ENCODE data around the gene ARHGAP15. TPM values are rescaled to one million over a fixed set of nuclear protein-coding genes. Genes with fewer than 3 reads are reported as not detected.

Gene ARHGAP15
- total and polyA plus RNA-seq, 2 experiments from 2014 or later: not detected

- Histone ChIP-seq H3K9me3 (ENCODE audit: low read depth) (no peaks in the 10 kb centered on the region), H3F3A (ENCODE audit: insufficient read depth) (no peaks in the 10 kb centered on the region), H3K27ac (no peak overlapping the region), H2AFZ (no peak overlapping the region), H3K4me3 (no peak overlapping the region), H3K36me3 (ENCODE audit: low read depth) (no peaks in the 10 kb centered on the region), H3K79me2 (ENCODE audit: insufficient read depth) (no peaks in the 10 kb centered on the region), H3K9me2 (ENCODE audit: insufficient read depth) (no peaks in the 10 kb centered on the region), H3K9ac (no peak overlapping the region), H3K4me1 (ENCODE audit: insufficient read depth) (no peaks in the 10 kb centered on the region), H3K27me3 (replicated peaks; ENCODE audit: insufficient read depth) (no peaks in the 10 kb centered on the region), H4K20me1 (ENCODE audit: insufficient read depth) (no peaks in the 10 kb centered on the region), H3K4me2 (ENCODE audit: unreplicated experiment) (no peak overlapping the region)
- in situ Hi-C loops (cut with MboI): no loop called here
- 68 to 69% methylated on average over 5 of the region's 5 CpGs for WGBS, 2 experiments (ENCODE audit: low coverage in 1 of 2, low lambda C conversion rate in 2 of 2, missing lambda C conversion rate in 2 of 2)
- DNase-seq: no peak
- no peak for TF ChIP-seq EZH2 (IDR thresholded peaks at IDR 0.05; ENCODE audit: insufficient read depth, poor library complexity, severe bottlenecking)
- no peak for TF ChIP-seq EZH2phosphoT487 (IDR thresholded peaks at IDR 0.05; ENCODE audit: insufficient read depth, low read depth)
These were observed 516.9 kb downstream of the ARHGAP15 start for GRCh38 chr2:143645921-143646645.

- no peaks in the 10 kb centered on the region for H3K79me2 ChIP-seq (ENCODE audit: insufficient read depth)
- no peak overlapping the region for H3K4me3 ChIP-seq
- no peak for DNase-seq
- no peaks in the 10 kb centered on the region for H3K9me2 ChIP-seq (ENCODE audit: insufficient read depth)
- no peak overlapping the region for H3K27ac ChIP-seq
- in situ Hi-C loops (cut with MboI): no loop called here
- no peak overlapping the region for H3K4me2 ChIP-seq (ENCODE audit: unreplicated experiment)
- no peaks in the 10 kb centered on the region for H4K20me1 ChIP-seq (ENCODE audit: insufficient read depth)
- H3F3A ChIP-seq (ENCODE audit: insufficient read depth): no peaks in the 10 kb centered on the region
- TF ChIP-seq EZH2phosphoT487 (IDR thresholded peaks at IDR 0.05; ENCODE audit: insufficient read depth, low read depth) (no peak), EZH2 (IDR thresholded peaks at IDR 0.05; ENCODE audit: insufficient read depth, poor library complexity, severe bottlenecking) (no peak)
- no peaks in the 10 kb centered on the region for H3K4me1 ChIP-seq (ENCODE audit: insufficient read depth)
- no peaks in the 10 kb centered on the region for H3K27me3 ChIP-seq (replicated peaks; ENCODE audit: insufficient read depth)
- no peaks in the 10 kb centered on the region for H3K9me3 ChIP-seq (ENCODE audit: low read depth)
- WGBS, 2 experiments (ENCODE audit: low coverage in 1 of 2, low lambda C conversion rate in 2 of 2, missing lambda C conversion rate in 2 of 2): 39 to 47% methylated on average over 4 of the region's 4 CpGs
- no peak overlapping the region for H2AFZ ChIP-seq
- no peaks in the 10 kb centered on the region for H3K36me3 ChIP-seq (ENCODE audit: low read depth)
- no peak overlapping the region for H3K9ac ChIP-seq
These were observed 520.1 kb downstream of the ARHGAP15 start for GRCh38 chr2:143649226-143649740.

GRCh38 chr2:143652692-143653091 lies 523.5 kb downstream of the ARHGAP15 start:
- in situ Hi-C loops (cut with MboI): no loop called here
- no peaks in the 10 kb centered on the region for H3K9me2 ChIP-seq (ENCODE audit: insufficient read depth)
- H3K79me2 ChIP-seq (ENCODE audit: insufficient read depth): no peaks in the 10 kb centered on the region
- no peak overlapping the region for H3K4me2 ChIP-seq (ENCODE audit: unreplicated experiment)
- no peak for DNase-seq
- TF ChIP-seq EZH2phosphoT487 (IDR thresholded peaks at IDR 0.05; ENCODE audit: insufficient read depth, low read depth) (no peak), EZH2 (IDR thresholded peaks at IDR 0.05; ENCODE audit: insufficient read depth, poor library complexity, severe bottlenecking) (no peak)
- H4K20me1 ChIP-seq (ENCODE audit: insufficient read depth): no peaks in the 10 kb centered on the region
- no peaks in the 10 kb centered on the region for H3K9me3 ChIP-seq (ENCODE audit: low read depth)
- H3K27ac ChIP-seq: no peak overlapping the region
- H3K4me1 ChIP-seq (ENCODE audit: insufficient read depth): no peaks in the 10 kb centered on the region
- H3F3A ChIP-seq (ENCODE audit: insufficient read depth): no peaks in the 10 kb centered on the region
- H3K36me3 ChIP-seq (ENCODE audit: low read depth): no peaks in the 10 kb centered on the region
- no peaks in the 10 kb centered on the region for H3K27me3 ChIP-seq (replicated peaks; ENCODE audit: insufficient read depth)
- no peak overlapping the region for H2AFZ ChIP-seq
- no peak overlapping the region for H3K9ac ChIP-seq
- H3K4me3 ChIP-seq: no peak overlapping the region

GRCh38 chr2:143668234-143668633 lies 539.0 kb downstream of the ARHGAP15 start:
- Histone ChIP-seq H3K4me2 (ENCODE audit: unreplicated experiment) (no peak overlapping the region), H3F3A (ENCODE audit: insufficient read depth) (no peaks in the 10 kb centered on the region), H3K9me3 (ENCODE audit: low read depth) (no peaks in the 10 kb centered on the region), H4K20me1 (ENCODE audit: insufficient read depth) (no peaks in the 10 kb centered on the region), H3K27ac (no peak overlapping the region), H3K27me3 (replicated peaks; ENCODE audit: insufficient read depth) (no peaks in the 10 kb centered on the region), H3K9ac (no peak overlapping the region), H3K79me2 (ENCODE audit: insufficient read depth) (no peaks in the 10 kb centered on the region), H3K9me2 (ENCODE audit: insufficient read depth) (no peaks in the 10 kb centered on the region), H3K36me3 (ENCODE audit: low read depth) (no peaks in the 10 kb centered on the region), H3K4me1 (ENCODE audit: insufficient read depth) (no peaks in the 10 kb centered on the region), H3K4me3 (no peak overlapping the region), H2AFZ (no peak overlapping the region)
- in situ Hi-C loops (cut with MboI): no loop called here
- 91 to 96% methylated on average over 2 of the region's 2 CpGs for WGBS, 2 experiments (ENCODE audit: low coverage in 1 of 2, low lambda C conversion rate in 2 of 2, missing lambda C conversion rate in 2 of 2)
- no peak for DNase-seq
- no peak for TF ChIP-seq EZH2phosphoT487 (IDR thresholded peaks at IDR 0.05; ENCODE audit: insufficient read depth, low read depth)
- TF ChIP-seq EZH2 (IDR thresholded peaks at IDR 0.05; ENCODE audit: insufficient read depth, poor library complexity, severe bottlenecking): no peak
